Measurements from ENCODE around the gene RDX.
A peak's percentile ranks its signal among the peaks of the same experiment; 100 is the strongest.
"Not testable (repeated sequence)": the region's sequence is repeated elsewhere in the genome, so short reads cannot be mapped to it uniquely, and the experiment has no call there.

RDX gene

GRCh38 chr11:110303414-110303826 lies 7.0 kb upstream of the RDX start:
- DNase-seq, result peak; percentile 62

DNA sequence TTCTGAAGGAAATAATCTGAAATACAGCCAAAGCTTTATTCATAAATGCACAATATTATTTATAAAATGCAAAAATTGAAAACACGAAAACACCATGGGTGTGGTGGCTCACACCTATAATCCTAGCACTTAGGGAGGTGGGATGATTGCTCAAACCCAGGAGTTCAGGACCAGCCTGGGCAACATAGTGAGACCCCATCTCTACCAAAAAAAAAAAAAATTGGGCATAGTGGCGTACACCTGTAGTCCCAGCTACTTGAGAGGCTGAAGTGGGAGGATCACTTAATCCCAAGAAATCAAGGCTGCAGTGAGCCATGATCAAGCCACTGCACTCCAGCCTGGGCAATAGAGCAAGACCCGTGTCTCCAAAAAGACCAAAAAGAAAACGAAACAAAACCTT lies 5.2 kb upstream of the RDX start:
- DNase-seq, result no peak

GRCh38 chr11:110301032-110301431 lies 4.6 kb upstream of the RDX start:
- no peak for DNase-seq

GRCh38 chr11:110299006-110299785 lies 2.8 kb upstream of the RDX start:
- DNase-seq, result no peak

DNA sequence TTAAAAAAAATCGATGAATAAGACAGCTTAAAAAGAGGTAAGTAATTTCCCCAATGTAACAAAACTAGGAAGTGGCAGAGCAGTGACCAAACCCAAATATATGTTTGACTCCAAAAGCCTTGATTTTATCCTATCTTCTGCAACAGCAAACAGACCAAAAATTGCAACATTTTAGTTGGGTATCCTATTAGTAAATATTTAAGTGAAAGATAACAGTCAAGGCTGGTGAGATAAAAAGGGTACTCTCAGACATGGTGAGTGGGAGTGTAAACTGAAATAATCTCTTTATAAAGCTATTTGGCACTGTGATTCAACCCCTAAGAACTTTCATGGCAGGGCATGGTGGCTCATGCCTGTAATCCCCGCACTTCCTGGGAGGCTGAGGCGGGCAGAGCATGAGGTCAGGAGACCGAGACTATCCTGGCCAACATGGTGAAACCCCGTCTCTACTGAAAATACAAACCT lies 1.9 kb upstream of the RDX start:
- no peak for DNase-seq

DNA sequence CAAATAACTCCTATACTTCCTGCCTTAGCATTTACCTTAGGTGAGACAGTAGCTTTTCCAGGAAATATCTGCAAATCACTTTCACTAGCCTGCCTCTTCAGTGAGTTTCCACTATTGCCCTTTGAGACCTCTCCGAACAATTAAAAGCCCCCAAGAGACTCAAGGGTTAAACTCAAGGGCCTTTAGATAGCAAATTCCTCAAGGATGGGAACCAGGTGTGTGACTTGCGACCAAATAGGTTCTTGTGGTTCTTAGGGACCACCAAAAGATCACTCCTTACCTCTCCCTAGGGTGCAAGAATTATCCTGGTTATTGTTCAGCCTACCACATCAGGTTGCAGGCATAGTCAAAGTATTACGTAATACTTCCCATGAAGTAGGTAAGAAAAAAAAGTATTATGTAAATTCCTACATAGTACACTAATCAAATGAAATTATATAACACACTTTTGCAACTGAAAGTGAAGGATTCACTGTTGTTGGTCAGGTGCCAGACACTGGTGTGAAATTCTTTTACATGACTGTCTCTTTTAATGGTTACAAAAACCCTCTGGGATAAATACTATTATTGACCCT lies 1.4 kb upstream of the RDX start:
- no peak for DNase-seq

GRCh38 chr11:110297076-110297725 lies 787 bp upstream of the RDX start:
- no peak for DNase-seq

DNA sequence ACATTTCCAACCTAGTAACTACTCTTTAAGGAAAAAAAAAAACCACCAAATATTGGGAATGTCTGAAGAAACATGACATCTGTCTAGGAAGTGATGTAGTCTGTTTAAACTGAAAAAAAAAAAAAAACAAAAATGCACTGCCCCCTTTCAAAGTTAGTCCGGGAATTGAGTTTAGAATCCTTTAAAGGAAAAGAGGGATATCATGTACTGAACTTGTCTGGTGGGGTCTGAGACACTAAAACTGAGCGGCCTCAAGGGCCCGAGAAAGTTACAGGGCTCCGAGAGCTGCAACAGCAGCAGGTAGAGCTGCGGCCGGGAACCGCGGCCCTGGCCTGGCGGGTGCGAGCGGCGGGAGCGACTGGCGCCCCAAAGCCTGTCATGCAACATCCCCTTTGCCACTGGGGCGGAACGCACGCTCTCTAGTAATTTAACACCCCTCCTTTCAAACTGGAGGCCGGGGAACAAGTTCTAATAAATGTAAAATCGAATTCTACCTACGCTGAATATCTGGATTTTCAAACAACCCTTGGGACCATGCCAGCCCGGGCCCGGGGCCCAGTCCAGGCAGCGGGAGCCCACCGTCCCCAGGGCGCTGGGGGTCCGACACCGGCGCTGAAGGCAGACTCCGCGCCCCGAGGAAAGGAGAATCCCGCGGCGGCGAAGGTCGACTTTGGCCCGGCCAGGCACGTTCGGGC lies 736 bp downstream of the RDX start:
- peak; percentile 89 for DNase-seq

DNA sequence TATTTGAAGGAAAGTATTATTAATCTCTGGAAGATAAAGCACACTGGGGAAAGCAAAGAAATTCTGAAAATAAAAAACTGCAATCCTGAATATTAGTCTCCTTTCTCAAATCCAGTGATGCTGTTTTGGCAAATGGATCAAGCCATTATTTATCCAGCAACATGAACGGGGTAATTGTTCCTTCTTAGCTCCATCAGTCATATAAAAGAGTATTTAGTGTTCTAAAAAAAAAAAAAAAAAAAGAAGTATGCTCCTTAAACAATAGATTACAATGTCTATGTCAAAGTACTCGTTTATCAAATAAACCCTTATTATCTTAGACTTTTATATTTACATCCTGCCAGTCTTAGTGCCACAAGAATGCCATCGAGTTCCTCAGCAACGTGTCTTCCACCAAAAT lies 1.3 kb downstream of the RDX start:
- peak; percentile 82 for DNase-seq

GRCh38 chr11:110294509-110294908 lies 1.9 kb downstream of the RDX start:
- peak; percentile 82 for DNase-seq

GRCh38 chr11:110293389-110293788 lies 3.0 kb downstream of the RDX start:
- peak; percentile 78 for DNase-seq

GRCh38 chr11:110292146-110292545 lies 4.3 kb downstream of the RDX start:
- not testable (repeated sequence) for DNase-seq

DNA sequence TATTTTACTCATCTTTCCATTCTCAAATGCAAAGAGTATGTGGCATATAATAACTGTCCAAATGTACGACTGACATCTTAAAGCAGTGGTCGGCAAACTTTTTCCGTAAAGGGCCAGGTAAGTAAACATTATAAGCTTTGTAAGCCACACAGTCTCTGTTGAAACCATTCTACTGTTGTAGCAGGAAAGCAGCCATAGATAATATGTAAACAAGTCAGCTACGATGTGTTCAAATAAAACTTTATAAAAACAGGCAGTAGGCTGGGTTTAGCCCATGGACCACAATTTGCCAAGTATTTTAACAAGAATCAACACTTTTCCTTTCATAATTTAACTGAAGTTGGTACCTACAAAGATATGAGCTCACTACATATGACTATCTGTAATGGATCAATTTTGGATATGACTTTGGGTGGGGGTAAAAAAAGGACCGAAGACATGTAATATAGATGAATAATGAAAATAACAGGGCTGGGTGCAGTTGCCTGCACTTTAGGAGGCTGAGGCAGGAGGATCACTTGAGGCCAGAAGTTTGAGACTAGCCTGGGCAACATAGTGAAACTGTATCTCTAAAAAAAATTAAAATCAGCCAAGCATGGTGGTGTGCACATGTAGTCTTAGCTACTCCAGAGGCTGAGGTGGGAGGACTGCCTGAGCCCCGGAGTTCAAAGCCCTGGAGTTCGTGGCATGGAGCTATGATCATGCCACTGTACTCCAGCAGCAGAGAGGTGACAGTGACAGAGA lies 5.7 kb downstream of the RDX start:
- no peak for DNase-seq

GRCh38 chr11:110289472-110289871 lies 6.9 kb downstream of the RDX start:
- no peak for DNase-seq

GRCh38 chr11:110287537-110287936 lies 8.9 kb downstream of the RDX start:
- no peak for DNase-seq

GRCh38 chr11:110286298-110287040 lies 9.9 kb downstream of the RDX start:
- DNase-seq, result peak; percentile 84

DNA sequence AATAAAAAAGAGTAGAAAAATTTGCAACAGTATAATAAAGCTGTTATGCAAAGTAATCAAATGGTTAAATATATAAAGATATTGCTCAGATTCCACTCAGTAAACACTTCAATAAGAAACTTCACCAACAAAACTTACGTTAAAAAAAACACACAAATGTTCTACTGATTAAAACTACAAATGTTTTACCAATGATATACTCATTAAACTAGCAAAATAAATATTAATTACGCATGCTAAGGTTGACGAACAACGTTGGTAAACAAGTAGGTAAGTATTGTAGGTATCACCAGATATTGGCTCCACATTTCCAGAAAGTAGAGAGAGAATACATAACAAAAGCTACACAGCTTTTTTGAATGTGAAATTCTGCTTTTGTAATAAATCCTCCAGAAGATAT lies 12.6 kb downstream of the RDX start:
- no peak for DNase-seq

DNA sequence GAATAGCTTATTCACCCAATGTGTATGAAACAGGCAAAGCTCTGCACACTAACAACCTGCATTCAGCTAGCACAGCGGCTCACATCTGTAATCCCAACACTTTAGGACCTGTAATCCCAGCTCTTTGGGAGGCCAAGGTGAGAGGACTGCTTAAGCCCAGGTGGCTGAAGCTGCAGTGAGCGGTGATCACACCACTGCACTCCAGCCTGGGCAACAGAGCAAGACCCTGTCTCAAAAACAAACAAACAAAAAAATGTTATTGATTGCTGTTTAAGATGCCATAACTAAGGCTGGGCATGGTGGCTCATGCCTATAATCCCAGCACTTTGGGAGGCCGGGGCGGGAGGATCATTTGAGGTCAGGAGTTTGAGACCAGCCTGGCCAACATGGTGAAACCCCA lies 15.8 kb downstream of the RDX start:
- DNase-seq, result not testable (repeated sequence)

- DNase-seq, result no peak
These were observed 16.5 kb downstream of the RDX start for GRCh38 chr11:110279881-110280280.

- no peak for DNase-seq
These were observed 23.5 kb downstream of the RDX start for GRCh38 chr11:110272919-110273318.

- DNase-seq, result no peak
These were observed 26.4 kb downstream of the RDX start for GRCh38 chr11:110269996-110270395.

DNA sequence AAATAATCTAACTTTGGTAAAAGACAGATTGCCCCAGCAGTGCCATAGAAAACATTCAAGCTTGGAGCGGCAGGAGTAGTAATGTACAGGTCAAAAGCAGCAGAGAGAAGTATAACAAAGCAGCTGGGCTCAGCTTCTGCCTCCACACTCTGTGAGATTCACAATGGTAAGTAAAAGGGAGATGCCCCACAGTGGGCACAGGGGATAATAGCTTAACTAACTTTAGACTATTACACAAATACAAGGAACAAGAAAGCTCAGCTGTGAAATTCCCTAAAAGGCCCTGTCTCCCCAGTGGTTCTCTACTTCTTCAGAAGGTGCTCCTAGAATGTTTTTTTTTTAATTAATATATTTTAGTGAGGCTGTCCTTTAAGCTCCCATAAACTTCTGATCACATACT lies 28.0 kb downstream of the RDX start:
- DNase-seq, result no peak

All from NCI-H526 treated with DMSO at 0.1 percent for 48 hours (cell line).